ENCODE data around the gene SIGLEC14.

The SIGLEC14 gene

GRCh38 chr19:51660975-51661600, 14.5 kb upstream of the SIGLEC14 start:
- Histone ChIP-seq H3K9ac (ENCODE audit: insufficient read length) (no peak overlapping the region), H3K4me3 (no peak overlapping the region), H3K36me3 (ENCODE audit: insufficient read depth, low read length) (no peaks in the 10 kb centered on the region), H3K27ac (no peak overlapping the region), H3K9me3 (ENCODE audit: low read depth, low read length) (no peaks in the 10 kb centered on the region)
- TF ChIP-seq EZH2 (IDR thresholded peaks at IDR 0.05), result no peak
- no peak for TF ChIP-seq POLR2AphosphoS5 (IDR thresholded peaks at IDR 0.05; ENCODE audit: borderline replicate concordance, low read depth, low read length)
- TF ChIP-seq FOXP2 (optimal IDR thresholded peaks at IDR 0.05; ENCODE audit: control extremely low read depth, extremely low read length, insufficient read depth), result no peak
- DNase-seq (ENCODE audit: low read depth, low spot score), result no peak

- Histone ChIP-seq H3K4me3 (no peak overlapping the region), H3K27ac (no peak overlapping the region), H3K36me3 (ENCODE audit: insufficient read depth, low read length) (no peaks in the 10 kb centered on the region), H3K9me3 (ENCODE audit: low read depth, low read length) (no peaks in the 10 kb centered on the region), H3K9ac (ENCODE audit: insufficient read length) (no peak overlapping the region)
- TF ChIP-seq POLR2AphosphoS5 (IDR thresholded peaks at IDR 0.05; ENCODE audit: borderline replicate concordance, low read depth, low read length), result no peak
- no peak for TF ChIP-seq FOXP2 (optimal IDR thresholded peaks at IDR 0.05; ENCODE audit: control extremely low read depth, extremely low read length, insufficient read depth)
- no peak for TF ChIP-seq EZH2 (IDR thresholded peaks at IDR 0.05)
- no peak for DNase-seq (ENCODE audit: low read depth, low spot score)
Observed at GRCh38 chr19:51654783-51655182, 8.2 kb upstream of the SIGLEC14 start.

GRCh38 chr19:51653162-51653561, 6.5 kb upstream of the SIGLEC14 start:
- H3K9me3 ChIP-seq (ENCODE audit: low read depth, low read length), result no peaks in the 10 kb centered on the region

GRCh38 chr19:51652266-51652665, 5.6 kb upstream of the SIGLEC14 start:
- TF ChIP-seq POLR2AphosphoS5 (IDR thresholded peaks at IDR 0.05; ENCODE audit: borderline replicate concordance, low read depth, low read length) (no peak), EZH2 (IDR thresholded peaks at IDR 0.05) (no peak), FOXP2 (optimal IDR thresholded peaks at IDR 0.05; ENCODE audit: control extremely low read depth, extremely low read length, insufficient read depth) (no peak)
- DNase-seq (ENCODE audit: low read depth, low spot score), result no peak
- no peak overlapping the region for H3K9ac ChIP-seq (ENCODE audit: insufficient read length)
- no peak overlapping the region for H3K27ac ChIP-seq
- H3K4me3 ChIP-seq, result no peak overlapping the region
- no peaks in the 10 kb centered on the region for H3K9me3 ChIP-seq (ENCODE audit: low read depth, low read length)
- no peaks in the 10 kb centered on the region for H3K36me3 ChIP-seq (ENCODE audit: insufficient read depth, low read length)

More at GRCh38 chr19:51653162-51653561, 6.5 kb upstream of the SIGLEC14 start:
- Histone ChIP-seq H3K9ac (ENCODE audit: insufficient read length) (no peak overlapping the region), H3K36me3 (ENCODE audit: insufficient read depth, low read length) (no peaks in the 10 kb centered on the region), H3K4me3 (no peak overlapping the region), H3K27ac (no peak overlapping the region)
- no peak for TF ChIP-seq POLR2AphosphoS5 (IDR thresholded peaks at IDR 0.05; ENCODE audit: borderline replicate concordance, low read depth, low read length)
- no peak for DNase-seq (ENCODE audit: low read depth, low spot score)

DNA sequence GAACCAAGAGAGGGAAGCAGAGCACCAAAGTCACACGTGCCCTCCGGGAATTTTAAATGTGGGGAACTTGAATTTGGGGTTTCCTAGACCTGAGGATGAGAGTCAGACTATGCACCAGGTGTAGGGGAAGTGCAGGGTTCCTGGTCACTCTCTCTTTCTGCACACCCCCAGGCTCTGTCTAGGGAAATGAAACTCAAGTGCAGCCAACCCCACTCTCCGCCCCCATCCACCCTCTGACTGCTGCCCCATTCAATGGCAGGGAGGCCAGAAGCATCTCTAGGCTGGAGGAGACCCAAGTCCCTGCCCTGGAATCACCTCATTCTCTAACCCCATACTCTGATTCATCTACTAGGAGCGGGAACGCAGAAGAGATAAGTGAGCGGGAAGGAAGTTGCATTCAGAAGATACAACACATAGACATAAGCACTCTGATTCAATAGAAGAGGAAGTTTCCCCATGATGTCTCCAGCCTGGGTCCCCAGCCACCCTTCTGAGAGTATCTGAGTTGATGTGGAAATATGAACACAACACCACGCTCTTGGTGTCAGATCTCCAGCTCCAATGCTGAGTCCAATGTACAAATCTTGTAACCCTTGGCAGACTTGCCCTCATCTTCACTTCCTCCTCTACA, 4.7 kb upstream of the SIGLEC14 start:
- Histone ChIP-seq H3K27ac (no peak overlapping the region), H3K36me3 (ENCODE audit: insufficient read depth, low read length) (no peaks in the 10 kb centered on the region), H3K9ac (ENCODE audit: insufficient read length) (no peak overlapping the region), H3K9me3 (ENCODE audit: low read depth, low read length) (no peaks in the 10 kb centered on the region), H3K4me3 (no peak overlapping the region)
- DNase-seq (ENCODE audit: low read depth, low spot score), result no peak
- TF ChIP-seq EZH2 (IDR thresholded peaks at IDR 0.05) (no peak), POLR2AphosphoS5 (IDR thresholded peaks at IDR 0.05; ENCODE audit: borderline replicate concordance, low read depth, low read length) (no peak), FOXP2 (optimal IDR thresholded peaks at IDR 0.05; ENCODE audit: control extremely low read depth, extremely low read length, insufficient read depth) (no peak)

- TF ChIP-seq FOXP2 (optimal IDR thresholded peaks at IDR 0.05; ENCODE audit: control extremely low read depth, extremely low read length, insufficient read depth), result no peak
- no peak for TF ChIP-seq EZH2 (IDR thresholded peaks at IDR 0.05)
- no peak for TF ChIP-seq POLR2AphosphoS5 (IDR thresholded peaks at IDR 0.05; ENCODE audit: borderline replicate concordance, low read depth, low read length)
- Histone ChIP-seq H3K27ac (no peak overlapping the region), H3K4me3 (no peak overlapping the region), H3K9ac (ENCODE audit: insufficient read length) (no peak overlapping the region), H3K9me3 (ENCODE audit: low read depth, low read length) (no peaks in the 10 kb centered on the region), H3K36me3 (ENCODE audit: insufficient read depth, low read length) (no peaks in the 10 kb centered on the region)
- no peak for DNase-seq (ENCODE audit: low read depth, low spot score)
Observed at GRCh38 chr19:51647318-51647717, 693 bp upstream of the SIGLEC14 start.

DNA sequence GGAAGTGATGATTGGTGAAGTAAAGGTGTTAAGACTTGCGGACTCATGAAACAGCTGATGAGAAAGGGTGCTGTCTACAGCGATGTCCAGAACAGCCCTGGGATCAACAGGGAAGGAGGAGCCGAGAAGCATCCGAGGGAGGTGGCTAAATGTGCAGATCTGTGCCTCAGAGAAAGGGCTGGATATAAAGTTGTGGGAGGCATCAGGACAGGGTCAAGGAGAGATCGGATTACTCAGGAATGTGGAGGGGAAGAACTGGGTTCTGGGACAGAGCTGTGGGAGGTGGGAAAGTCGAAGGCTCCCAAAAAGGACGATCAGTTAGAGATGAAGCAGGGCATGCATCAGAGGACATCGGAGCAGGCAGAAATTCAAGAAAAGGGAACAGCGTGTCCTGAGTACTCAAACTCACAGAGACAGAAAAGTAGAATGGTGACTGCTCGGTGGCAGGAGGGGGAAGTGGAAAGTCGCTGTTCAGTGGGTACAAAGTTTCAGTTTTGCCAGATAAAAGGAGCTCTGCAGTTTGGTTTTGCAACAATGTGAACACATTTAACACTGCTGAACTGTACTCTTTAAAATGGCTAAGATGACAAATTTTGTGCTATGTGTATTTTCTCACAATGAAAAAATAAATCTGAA, 1.9 kb downstream of the SIGLEC14 start:
- Histone ChIP-seq H3K4me3 (no peak overlapping the region), H3K27ac (no peak overlapping the region), H3K36me3 (ENCODE audit: insufficient read depth, low read length) (no peaks in the 10 kb centered on the region), H3K9me3 (ENCODE audit: low read depth, low read length) (no peaks in the 10 kb centered on the region), H3K9ac (ENCODE audit: insufficient read length) (no peak overlapping the region)
- TF ChIP-seq POLR2AphosphoS5 (IDR thresholded peaks at IDR 0.05; ENCODE audit: borderline replicate concordance, low read depth, low read length), result no peak
- no peak for TF ChIP-seq EZH2 (IDR thresholded peaks at IDR 0.05)
- TF ChIP-seq FOXP2 (optimal IDR thresholded peaks at IDR 0.05; ENCODE audit: control extremely low read depth, extremely low read length, insufficient read depth), result no peak
- DNase-seq (ENCODE audit: low read depth, low spot score), result no peak

- no peaks in the 10 kb centered on the region for H3K36me3 ChIP-seq (ENCODE audit: insufficient read depth, low read length)
- TF ChIP-seq FOXP2 (optimal IDR thresholded peaks at IDR 0.05; ENCODE audit: control extremely low read depth, extremely low read length, insufficient read depth) (no peak), POLR2AphosphoS5 (IDR thresholded peaks at IDR 0.05; ENCODE audit: borderline replicate concordance, low read depth, low read length) (no peak), EZH2 (IDR thresholded peaks at IDR 0.05) (no peak)
- H3K27ac ChIP-seq, result no peak overlapping the region
- no peak overlapping the region for H3K4me3 ChIP-seq
- H3K9me3 ChIP-seq (ENCODE audit: low read depth, low read length), result no peaks in the 10 kb centered on the region
- no peak for DNase-seq (ENCODE audit: low read depth, low spot score)
- H3K9ac ChIP-seq (ENCODE audit: insufficient read length), result no peak overlapping the region
Observed at GRCh38 chr19:51641648-51642047, 5.0 kb downstream of the SIGLEC14 start.

All from SK-N-MC (cell line).